Hematopoietic multipotent progenitor cell treated with erythropoietin and hydrocortisone succinate and interleukin-3 and kit ligand, for 15 days (in vitro differentiated cells): ENCODE data around the gene SLC39A13.

ENCODE experiments used
- DNase-seq: peaks from one replicate; pipeline ENCODE4 v3.0.0-alpha.2; 2015; ENCODE audit warnings: low spot score

The SLC39A13 gene

DNA sequence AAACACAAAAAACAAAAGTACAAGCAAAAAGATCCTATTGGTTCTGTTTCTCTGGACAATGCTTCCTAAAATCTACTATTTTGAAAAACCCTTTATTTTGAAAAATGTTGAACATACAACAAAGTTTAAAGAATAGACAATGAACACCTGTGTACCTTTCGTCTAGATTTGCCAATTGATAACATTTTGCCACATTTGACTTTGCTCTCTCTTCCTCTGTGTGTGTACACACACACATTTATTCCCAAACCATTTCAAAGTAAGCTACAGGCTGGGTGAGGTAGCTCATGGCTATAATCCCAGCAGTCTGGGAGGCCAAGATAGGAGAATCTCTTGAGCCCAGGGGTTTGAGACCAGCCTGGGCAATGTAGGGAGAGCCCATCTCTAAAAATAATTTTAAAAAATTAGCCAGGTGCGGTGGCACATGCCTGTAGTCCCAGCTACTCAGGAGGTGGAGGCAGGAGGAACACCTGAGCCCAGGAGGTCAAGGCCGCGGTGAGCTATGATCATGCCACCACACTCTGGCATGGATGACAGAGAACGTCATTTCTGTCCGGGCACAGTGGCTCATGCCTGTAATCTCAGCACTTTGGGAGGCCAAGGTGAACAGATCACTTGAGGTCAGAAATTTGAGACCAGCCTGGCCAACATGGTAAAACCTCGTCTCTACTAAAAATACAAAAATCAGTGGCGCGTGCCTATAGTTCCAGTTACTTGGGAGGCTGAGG, 23.1 kb downstream of the SLC39A13 start:
- DNase-seq = no peak

DNA sequence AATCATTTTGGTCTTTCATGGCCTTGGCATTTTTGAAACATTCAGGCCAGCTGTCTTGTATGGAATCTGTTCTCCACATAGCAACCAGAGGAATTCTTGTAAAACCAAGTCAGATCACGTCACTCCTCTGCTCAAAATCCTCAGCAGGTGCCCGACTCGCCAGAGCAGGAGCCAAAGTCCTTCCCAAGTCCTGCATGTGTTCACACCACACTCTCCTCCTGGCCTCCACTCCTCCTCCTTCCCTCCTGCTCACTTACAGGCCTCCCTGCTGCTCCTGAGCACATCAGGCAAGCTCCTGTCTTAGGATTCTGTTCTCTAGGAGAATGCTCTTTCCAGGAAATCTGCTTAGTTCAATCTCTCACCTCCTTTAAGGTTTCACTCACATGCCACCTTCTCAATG, 24.8 kb downstream of the SLC39A13 start:
- no peak for DNase-seq

DNA sequence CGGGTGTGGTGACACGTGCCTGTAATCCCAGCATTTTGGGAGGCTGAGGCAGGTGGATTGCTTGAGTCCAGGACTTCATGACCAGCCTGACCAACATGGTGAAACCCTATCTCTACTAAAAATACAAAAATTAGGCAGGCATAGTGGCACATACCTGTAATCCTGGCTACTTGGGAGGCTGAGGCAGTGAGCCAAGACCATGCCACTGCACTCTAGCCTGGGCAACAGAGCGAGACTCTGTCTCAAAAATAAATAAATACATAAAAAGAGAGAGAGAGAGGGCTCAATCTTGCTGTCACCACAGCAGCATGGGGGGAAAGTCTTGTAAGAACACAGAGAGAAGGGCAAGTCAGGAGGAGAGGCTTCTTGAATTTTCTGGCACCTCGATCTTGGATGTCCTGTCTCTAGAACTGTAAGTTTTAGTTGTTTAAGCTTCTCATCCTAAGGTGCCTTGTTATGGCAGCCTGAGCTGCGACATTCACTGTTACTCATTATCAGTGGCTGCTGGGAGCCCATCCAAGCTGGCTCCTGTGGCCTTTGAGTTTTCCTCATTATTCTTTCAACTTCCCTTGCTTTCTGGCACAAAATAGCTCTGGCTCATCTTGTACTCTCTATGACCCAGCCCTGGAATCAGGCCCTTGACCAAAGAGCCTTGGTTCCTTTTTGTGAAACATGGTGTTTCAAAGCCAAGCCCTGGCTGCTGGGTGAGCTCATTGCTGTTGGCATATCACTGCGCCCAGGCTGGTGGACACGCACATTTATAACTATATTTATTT, 25.8 kb downstream of the SLC39A13 start:
- DNase-seq = no peak

DNA sequence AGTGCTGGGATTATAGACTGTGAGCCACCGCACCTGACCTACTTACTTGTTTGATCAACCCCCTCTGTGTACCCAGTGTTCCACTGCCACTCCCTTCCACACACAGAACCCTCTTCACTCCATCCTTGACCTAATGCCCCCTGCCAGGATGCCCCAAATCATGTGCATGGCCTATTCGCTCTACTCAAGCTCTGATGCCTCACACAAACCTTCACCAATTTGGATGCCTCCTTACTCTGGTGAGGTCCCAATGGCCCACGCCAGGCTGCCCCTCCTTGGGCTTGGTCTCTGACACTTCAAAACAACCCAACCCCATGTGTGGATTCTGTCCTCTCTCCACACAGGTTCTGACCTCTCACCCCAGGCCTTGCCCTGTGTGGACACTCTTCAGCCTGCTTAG, 27.3 kb downstream of the SLC39A13 start:
- no peak for DNase-seq

DNA sequence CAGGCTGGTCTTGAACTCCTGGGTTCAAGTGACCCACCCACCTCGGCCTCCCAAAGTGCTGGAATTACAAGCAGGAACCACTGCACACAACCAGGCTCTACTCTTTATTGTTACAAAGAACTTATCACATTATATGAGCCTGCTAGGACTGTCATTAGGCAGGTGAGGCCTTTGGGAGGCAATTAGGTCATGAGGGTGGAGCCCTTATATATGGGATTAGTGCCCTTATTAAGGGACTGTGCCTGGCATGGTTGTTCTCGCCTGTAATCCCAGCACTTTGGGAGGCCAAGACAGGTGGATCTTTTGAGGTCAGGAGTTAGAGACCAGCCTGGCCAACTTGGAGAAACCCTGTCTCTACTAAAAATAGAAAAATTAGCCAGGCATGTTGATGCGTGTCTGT, 28.3 kb downstream of the SLC39A13 start:
- no peak for DNase-seq

DNA sequence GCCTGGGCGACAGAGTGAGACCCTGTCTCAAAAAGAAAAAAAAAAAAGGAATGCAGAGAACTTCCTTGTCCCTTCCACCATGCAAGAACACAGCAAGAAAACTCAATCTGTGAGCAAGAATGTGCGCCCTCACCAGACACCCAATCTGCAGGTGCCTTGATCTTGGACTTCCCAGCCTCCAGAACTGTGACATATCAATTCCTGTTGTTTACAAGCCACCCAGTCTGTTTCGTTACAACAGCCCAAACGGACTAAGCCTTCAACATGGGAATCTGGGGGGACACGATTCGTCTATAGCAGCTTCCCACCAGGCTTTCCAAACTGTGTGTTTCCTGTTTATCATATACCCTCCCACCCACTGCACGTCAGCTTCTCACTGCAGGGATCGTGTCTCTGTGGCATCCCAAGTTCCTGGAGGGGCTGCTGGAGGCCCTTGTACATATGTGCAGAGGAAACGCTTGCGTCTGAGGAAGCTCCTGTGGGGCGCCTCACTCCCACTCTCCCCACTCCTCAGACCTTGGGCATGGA, 28.9 kb downstream of the SLC39A13 start:
- DNase-seq = no peak

DNA sequence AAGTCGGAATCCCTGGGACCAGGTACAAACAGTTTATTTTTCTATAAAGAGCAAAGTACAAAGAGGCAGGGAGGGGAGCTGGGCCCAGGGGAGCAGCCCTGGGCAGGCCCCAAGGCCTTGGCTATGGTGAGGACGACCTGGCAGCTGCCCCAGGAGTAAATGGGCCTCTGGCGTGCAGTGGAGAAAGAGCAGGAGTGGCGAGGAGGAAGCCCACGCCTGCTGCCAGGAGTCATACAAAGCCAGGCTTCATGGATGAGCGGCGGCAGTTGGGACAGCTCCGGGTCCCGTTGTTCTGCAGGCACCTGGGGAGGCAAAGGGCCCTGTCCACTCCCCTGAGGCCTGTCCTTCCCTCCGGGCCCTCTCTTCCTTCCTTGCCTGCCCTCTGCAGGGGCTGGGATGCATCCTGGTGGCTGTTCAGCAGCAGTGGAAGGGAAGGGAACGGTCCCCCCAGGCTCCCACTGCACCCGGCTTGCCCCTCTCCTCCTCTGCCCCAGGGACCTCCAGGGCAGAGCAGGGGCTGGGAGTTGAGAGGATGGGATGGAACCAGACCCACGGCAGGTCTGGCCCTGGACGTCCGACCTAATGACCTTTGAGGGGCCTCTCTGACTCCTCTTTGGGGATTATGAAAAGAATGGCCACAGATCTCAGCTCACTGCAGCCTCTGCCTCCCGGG, 29.5 kb downstream of the SLC39A13 start:
- no peak for DNase-seq

DNA sequence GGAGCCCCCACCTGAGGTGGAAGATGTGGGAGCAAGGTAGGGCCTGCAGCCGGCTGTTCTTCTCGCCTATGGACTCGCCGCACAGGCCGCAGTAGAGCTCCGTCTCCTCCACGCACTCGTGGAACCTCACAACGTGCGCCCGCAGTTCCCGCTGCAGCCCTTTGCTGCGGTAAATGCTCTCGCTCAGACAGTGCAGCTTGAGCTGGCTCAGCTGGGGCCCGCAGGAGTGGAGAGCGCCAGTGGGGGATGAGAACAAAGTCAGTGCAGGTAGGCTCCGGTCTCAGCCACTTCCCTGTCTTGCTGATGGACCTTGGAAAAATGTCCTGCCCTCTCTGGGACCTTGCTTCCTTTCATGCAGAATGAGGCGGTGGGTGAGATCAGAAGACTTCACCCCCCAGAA, 30.3 kb downstream of the SLC39A13 start:
- no peak for DNase-seq

DNA sequence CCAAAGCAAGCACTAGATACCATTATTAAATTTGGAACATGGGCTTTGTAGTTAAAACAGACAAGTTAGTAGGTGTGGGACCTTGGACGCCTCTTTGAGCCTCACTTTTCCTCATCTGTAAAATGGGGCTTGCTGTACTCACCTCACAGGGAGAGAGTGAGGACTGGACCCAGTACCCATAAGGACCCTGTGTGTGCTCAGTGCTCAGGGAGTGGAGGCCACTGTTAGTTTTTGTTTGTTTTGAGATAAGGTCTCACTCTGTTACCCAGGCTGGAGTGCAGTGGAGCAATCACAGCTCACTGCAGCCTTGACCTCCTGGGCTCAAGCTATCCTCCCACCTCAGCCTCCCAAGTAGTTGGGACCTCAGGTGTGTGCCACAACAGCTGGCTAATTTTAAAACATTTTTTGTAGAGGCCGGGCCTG, 31.7 kb downstream of the SLC39A13 start:
- DNase-seq = no peak

DNA sequence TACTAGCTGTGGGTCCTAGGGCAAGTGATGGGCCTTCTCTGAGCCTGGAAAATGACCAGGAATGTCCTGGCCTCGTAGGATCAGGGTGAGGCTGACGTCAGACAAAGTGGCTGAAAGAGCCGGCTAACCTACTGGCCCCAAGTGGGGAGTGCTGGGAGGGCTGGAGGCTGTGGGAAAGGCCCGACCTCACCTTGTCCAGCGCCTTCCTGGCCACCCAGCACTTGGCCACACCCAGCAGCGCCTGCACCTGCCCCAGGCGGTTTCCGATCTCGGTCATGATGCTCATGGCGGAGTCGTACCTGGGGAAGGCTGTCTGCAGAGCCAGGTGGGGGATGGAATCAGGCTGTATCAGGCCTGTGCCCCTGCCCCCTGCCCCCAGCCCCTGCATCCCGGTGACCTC, 33.0 kb downstream of the SLC39A13 start:
- DNase-seq = no peak

DNA sequence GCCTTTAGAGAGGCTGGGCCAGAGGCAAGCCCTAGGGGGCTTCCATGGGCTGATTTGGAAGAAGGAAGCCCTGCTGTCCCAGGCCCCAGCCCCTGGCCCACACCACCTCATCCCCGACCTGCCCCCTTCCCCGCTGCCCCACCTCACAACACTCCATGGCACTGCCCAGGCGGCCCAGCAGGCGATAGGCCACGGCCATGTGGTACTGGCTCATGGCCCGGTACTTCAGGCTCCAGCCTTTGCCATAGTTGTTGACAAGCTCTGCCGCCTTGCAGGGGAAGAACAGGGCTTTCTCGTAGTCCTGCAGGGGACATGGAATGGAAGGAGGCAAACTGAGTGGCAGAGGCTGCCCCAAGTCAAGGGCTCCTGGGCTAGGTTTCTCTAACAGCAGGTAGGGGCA, 34.1 kb downstream of the SLC39A13 start:
- no peak for DNase-seq

DNA sequence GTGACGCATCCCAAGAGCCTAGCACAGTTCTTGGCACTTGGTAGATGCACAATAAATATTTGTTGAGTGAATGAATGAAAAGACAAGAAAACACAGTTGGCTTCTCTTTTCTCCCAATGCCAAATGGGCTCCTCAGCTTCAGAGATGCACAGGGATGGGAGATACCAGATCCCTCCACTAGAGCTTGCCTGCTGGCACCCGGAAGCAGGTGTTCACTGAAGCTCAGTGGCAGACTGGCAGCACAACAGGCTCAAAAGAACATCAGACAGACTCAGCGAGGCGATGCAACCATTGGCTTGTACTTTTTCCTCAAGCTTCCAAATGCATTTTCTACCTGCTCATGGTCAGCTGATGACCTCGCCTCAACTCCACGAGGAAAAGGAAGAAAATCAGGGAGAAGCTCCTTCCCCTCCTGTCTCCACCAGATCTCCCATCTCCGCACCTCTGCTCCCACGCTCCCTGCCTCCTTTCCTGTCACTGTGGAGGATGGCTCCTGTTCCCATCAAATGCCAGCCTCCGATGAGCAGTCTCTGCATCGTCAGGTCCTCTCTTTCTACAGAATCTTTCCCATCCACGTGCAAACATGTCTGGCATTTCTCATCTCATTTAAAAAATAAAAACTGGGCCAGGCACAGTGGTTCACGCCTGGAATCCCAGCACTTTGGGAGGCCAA, 34.8 kb downstream of the SLC39A13 start:
- DNase-seq = no peak

DNA sequence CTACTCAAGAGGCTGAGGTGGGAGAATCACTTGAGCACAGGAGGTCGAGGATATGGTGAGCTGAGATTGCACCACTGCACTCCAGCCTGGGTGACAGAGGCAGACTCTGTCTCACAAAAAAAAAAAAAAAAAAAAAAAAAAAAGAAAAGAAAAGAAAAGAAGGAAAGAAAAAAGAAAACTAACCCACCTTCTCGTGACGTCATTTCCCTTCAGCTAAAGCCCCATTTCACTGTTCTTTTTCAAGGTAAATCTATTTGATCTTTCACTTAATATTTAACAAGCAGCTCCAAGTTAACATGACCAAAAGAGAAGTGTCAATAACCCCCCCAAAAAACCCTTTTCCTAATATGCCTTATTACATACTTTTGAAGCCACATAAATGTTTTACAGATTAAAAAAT, 35.4 kb downstream of the SLC39A13 start:
- DNase-seq = no peak

DNA sequence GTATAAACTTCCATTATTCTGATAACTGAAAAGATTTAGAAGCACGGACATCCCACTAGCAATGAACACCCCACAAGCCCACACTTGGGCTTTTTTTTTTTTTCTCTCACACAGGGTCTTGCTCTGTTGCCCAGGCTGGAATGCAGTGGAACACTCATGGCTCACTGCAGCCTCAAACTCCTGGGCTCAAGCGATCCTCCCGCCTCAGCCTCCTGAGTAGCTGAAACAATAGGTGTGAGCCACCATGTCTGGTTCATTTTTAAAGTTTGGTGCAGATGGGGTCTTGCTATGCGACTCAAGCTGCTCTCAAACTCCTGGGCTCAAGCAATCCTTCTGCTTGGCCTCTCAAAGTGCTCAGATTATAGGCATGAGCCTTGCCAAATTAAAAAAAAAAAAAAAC, 37.5 kb downstream of the SLC39A13 start:
- DNase-seq = no peak

DNA sequence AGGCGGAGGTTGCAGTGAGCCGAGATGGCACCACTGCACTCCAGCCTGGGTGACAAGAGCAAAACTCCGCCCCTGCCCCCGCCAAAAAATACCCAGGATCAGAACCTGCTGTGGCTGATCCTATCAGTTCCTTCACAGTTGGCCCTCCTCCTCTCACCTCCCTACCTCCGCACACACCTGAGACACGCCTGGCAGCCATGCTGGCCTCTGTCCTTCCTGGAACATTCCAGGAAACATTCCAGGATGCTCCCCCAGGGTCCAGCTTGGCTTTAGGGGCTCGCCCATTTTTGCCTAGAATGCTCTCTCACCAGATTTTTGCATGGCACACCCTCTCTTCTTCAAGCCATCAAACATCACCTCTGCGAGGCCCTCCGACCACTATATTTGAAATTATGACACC, 38.4 kb downstream of the SLC39A13 start:
- DNase-seq = no peak

DNA sequence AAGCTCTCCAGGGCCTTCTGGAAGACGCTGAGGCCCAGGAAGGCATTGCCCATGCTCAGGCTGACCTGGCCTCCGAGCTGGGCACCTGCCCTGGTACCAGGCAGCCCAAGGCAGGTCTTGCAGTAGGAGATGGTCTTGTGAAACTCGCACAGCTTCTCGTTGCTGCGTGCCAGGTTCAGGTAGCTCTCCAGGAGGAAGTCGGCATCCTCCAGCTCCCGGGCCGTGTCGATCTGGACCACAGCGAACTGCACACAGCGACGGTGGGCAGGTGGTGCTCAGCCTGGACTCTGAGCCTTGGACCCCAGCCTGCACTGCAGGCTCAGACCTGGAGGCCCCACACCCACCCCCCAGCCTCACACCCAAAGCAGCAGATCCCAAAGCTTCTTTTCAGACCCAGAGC, 39.5 kb downstream of the SLC39A13 start:
- no peak for DNase-seq

DNA sequence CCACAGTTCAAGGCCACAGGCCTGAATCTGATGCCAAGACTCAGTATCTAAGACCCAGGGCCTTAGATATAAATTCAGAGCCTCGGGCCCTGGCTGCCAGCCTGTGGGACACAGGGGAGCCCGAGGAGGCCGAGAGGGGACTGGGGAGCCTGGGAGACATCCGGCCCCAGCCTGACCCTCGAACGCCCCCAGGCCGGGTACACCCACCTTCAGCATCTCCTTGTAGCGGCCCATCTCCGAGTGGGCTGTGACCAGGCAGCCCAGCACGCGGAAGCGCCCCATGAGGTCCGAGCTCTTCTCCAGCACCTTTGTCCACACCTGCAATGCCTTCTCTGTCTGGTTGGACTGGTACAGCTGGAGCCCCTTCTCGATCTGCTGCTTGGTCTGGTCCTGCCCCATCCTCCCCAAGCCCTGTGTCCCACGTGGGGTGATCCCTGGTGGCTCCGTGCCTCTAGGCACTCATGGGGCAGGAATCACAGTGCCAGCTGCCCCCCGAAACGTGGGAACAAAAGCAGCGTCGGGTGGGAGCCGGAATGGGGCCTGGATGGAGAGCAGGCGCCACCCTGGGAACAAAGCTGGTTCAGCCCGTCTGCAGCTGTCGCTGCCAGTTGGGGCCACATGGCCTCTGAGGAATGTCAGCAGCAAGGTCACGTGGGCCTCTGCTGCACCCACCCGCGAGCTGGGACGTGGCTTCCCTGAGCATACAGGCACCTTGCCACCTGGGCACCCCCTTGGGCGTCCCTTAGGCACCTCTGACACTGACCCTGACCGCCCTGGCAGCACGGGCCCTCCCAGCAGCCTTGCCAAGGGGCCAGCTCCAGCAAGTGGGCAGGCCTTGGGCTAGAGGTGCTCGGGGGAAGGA, 40.4 kb downstream of the SLC39A13 start, which contains the start of gene RAPSN:
Gene RAPSN (minus strand): TSS at position 571 of the 862 bp plus-strand sequence. CDS start 172 bp downstream, at position 399.
- DNase-seq = no peak

DNA sequence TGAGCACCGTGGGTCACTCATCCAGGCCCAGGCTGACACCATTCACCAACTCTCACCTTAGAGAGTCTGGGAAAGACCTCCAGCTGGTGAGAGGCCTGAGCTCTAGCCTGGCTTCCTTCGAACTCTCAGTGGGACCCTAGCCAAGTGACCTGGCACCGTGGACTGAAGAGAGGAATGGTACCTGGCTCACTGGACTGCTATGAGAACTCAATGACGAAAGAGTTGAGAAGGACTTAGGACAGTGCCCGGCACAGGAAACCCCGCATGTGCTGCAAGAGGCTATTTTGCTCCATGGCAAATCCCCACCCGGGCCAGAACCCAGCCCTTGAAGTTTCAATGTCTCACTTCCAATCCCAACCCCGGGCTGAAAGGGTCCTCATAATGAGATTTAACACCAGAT, 41.2 kb downstream of the SLC39A13 start:
- no peak for DNase-seq

DNA sequence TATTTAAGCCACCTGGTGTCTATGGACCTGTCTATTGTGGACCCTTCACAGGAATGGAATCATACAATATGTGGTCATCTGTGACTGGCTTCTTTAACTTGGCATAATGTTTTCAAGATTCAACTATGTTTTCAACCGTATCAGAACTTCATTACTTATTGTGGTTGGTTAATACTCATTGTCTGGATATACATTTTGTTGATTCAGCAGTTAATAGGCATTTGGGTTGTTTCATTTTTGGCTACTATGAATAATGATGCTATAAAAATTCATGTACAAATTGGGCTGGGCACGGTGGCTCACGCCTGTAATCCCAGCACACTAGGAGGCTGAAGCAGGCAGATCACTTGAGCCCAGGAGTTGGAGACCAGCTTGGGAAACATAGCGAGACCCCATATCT, 43.0 kb downstream of the SLC39A13 start:
- DNase-seq = no peak

DNA sequence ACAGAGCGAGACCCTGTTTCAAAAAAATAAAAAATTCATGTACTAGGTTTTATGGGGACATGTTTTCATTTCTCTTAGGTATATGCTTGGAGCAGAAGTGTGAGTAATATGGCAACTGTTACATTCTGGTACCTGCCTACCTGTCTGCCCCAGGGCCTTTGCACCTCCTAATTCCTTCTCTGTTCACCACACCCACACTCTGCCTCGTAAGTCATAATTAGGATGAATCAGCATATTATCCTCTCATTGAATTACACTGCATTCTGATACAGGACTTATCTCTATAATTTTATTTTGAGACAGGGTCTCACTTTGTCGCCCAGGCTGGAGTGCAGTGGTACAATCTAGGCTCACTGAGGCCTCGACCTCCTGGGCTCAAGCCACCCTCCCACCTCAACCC, 43.6 kb downstream of the SLC39A13 start:
- no peak for DNase-seq

DNA sequence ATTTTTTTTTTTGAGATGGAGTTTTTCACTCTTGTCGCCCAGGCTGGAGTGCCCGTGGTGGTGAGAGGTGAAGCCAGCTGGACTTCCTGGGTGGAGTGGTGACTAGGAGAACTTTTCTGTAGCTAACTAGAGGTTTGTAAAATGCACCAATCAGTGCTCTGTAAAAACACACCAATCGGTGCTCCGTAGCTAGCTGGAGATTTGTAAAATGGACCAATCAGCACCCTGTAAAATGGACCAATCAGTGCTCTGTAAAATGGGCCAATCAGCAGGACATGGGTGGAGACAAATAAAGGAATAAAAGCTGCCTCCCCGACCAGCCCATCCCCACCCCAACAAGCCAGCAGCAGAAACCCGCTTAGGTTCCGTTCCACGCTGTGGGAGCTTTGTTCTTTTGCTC, 45.0 kb downstream of the SLC39A13 start:
- DNase-seq = no peak
